ENCODE results near the gene EIF5A. TPM values are rescaled to one million over a fixed set of nuclear protein-coding genes. Genes with fewer than 3 reads are reported as not detected.

Gene EIF5A
- total and polyA plus RNA-seq, 9 of the 15 experiments (the other 6 are each of a cell fraction or from before 2014, with no cell fraction given): 22.9 to 1,163 (median 772) TPM

DNA sequence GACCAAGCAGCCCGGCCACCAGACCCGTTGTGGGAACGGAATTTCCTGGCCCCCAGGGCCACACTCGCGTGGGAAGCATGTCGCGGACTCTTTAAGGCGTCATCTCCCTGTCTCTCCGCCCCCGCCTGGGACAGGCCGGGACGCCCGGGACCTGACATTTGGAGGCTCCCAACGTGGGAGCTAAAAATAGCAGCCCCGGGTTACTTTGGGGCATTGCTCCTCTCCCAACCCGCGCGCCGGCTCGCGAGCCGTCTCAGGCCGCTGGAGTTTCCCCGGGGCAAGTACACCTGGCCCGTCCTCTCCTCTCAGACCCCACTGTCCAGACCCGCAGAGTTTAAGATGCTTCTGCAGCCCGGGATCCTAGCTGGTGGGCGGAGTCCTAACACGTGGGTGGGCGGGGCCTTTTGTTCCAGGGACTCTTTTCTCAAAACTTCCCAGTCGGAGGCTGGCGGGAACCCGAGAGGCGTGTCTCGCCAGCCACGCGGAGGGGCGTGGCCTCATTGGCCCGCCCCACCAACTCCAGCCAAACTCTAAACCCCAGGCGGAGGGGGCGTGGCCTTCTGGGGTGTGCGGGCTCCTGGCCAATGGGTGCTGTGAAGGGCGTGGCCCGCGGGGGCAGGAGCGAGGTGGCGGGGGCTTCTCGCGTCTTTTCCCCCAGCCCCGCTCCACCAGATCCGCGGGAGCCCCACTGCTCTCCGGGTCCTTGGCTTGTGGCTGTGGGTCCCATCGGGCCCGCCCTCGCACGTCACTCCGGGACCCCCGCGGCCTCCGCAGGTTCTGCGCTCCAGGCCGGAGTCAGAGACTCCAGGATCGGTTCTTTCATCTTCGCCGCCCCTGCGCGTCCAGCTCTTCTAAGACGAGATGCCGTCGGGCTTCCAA is 26.1 kb upstream of the EIF5A start, which contains the start of gene SLC2A4 (continued):
- TF ChIP-seq MAZ (CRISPR knock-in tag; conservative IDR thresholded peaks at IDR 0.05 in 1 of 2, IDR thresholded peaks at IDR 0.05 in 1 of 2) (peak in 1 of 2 experiments; percentile 40; a peak in 1 of 4 replicates), FOXK2 (conservative IDR thresholded peaks at IDR 0.05 in 1 of 2, IDR thresholded peaks at IDR 0.05 in 1 of 2; ENCODE audit: low read depth in 2 of 2) (no peak; a peak in 1 of 4 replicates), CBFB (CRISPR knock-in tag; IDR thresholded peaks at IDR 0.05) (no peak), POLR2G (IDR thresholded peaks at IDR 0.05; ENCODE audit: low read depth, low read length) (peak; percentile 59), CREM (IDR thresholded peaks at IDR 0.05; ENCODE audit: low read depth) (peak; percentile 16; the same call in 1 of the 2 replicates), ZFPM2 (CRISPR knock-in tag; IDR thresholded peaks at IDR 0.05) (0 out of 2 replicates have a peak, but pooled peaks have one; percentile 57), CCNT2 (IDR thresholded peaks at IDR 0.05; ENCODE audit: borderline replicate concordance, extremely low read depth, insufficient read length, low read depth, low read length) (peak; percentile 30), RB1 (IDR thresholded peaks at IDR 0.05; ENCODE audit: low read depth) (peak; percentile 16; the same call in 1 of the 2 replicates), HDAC2 (IDR thresholded peaks at IDR 0.05) (0 out of 2 replicates have a peak, but pooled peaks have one; percentile 48), EWSR1 (IDR thresholded peaks at IDR 0.05; ENCODE audit: borderline replicate concordance, low read depth, partially characterized antibody) (no peak), HDGF (IDR thresholded peaks at IDR 0.05) (no peak), KAT7 (CRISPR knock-in tag; IDR thresholded peaks at IDR 0.05; ENCODE audit: borderline replicate concordance) (0 out of 2 replicates have a peak, but pooled peaks have one; percentile 12), MLX (CRISPR knock-in tag; conservative IDR thresholded peaks at IDR 0.05) (no peak), EP400 (IDR thresholded peaks at IDR 0.05) (peak; percentile 40; the same call in 1 of the 2 replicates)
- TF ChIP-seq, protein P1, sequence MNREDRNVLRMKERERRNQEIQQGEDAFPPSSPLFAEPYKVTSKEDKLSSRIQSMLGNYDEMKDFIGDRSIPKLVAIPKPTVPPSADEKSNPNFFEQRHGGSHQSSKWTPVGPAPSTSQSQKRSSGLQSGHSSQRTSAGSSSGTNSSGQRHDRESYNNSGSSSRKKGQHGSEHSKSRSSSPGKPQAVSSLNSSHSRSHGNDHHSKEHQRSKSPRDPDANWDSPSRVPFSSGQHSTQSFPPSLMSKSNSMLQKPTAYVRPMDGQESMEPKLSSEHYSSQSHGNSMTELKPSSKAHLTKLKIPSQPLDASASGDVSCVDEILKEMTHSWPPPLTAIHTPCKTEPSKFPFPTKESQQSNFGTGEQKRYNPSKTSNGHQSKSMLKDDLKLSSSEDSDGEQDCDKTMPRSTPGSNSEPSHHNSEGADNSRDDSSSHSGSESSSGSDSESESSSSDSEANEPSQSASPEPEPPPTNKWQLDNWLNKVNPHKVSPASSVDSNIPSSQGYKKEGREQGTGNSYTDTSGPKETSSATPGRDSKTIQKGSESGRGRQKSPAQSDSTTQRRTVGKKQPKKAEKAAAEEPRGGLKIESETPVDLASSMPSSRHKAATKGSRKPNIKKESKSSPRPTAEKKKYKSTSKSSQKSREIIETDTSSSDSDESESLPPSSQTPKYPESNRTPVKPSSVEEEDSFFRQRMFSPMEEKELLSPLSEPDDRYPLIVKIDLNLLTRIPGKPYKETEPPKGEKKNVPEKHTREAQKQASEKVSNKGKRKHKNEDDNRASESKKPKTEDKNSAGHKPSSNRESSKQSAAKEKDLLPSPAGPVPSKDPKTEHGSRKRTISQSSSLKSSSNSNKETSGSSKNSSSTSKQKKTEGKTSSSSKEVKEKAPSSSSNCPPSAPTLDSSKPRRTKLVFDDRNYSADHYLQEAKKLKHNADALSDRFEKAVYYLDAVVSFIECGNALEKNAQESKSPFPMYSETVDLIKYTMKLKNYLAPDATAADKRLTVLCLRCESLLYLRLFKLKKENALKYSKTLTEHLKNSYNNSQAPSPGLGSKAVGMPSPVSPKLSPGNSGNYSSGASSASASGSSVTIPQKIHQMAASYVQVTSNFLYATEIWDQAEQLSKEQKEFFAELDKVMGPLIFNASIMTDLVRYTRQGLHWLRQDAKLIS (CRISPR knock-in tag; IDR thresholded peaks at IDR 0.05): 0 out of 2 replicates have a peak, but pooled peaks have one; percentile 10
- TF ChIP-seq, protein P2, sequence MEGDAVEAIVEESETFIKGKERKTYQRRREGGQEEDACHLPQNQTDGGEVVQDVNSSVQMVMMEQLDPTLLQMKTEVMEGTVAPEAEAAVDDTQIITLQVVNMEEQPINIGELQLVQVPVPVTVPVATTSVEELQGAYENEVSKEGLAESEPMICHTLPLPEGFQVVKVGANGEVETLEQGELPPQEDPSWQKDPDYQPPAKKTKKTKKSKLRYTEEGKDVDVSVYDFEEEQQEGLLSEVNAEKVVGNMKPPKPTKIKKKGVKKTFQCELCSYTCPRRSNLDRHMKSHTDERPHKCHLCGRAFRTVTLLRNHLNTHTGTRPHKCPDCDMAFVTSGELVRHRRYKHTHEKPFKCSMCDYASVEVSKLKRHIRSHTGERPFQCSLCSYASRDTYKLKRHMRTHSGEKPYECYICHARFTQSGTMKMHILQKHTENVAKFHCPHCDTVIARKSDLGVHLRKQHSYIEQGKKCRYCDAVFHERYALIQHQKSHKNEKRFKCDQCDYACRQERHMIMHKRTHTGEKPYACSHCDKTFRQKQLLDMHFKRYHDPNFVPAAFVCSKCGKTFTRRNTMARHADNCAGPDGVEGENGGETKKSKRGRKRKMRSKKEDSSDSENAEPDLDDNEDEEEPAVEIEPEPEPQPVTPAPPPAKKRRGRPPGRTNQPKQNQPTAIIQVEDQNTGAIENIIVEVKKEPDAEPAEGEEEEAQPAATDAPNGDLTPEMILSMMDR (IDR thresholded peaks at IDR 0.05 in 2 of 3, conservative IDR thresholded peaks at IDR 0.05 in 1 of 3; ENCODE audit: insufficient read depth in 2 of 3, low read depth in 1 of 3, low read length in 3 of 3): no peak
- TF ChIP-seq, protein P3, sequence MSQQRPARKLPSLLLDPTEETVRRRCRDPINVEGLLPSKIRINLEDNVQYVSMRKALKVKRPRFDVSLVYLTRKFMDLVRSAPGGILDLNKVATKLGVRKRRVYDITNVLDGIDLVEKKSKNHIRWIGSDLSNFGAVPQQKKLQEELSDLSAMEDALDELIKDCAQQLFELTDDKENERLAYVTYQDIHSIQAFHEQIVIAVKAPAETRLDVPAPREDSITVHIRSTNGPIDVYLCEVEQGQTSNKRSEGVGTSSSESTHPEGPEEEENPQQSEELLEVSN (IDR thresholded peaks at IDR 0.05; ENCODE audit: borderline replicate concordance in 1 of 2, extremely low read depth in 1 of 2, insufficient read depth in 1 of 2, insufficient read length in 1 of 2, low read depth in 1 of 2, low read length in 1 of 2, poor library complexity in 1 of 2, severe bottlenecking in 1 of 2): peak; percentile 66 to 94
